Psoas muscle (tissue), 8 donors: ENCODE results near the gene TMEM267. TPM values are rescaled to one million over a fixed set of nuclear protein-coding genes. Genes with fewer than 3 reads are reported as not detected.

Source experiments
- ATAC-seq, 4 donors: fragments of 200-7000 bp; cut with Tn5 transposase; one replicate each; pipeline ENCODE4 v1.9.1; 2020; ENCODE audit warnings: moderate library complexity in 3 of 4, mild to moderate bottlenecking in 2 of 4
- DNase-seq, 2 donors: peaks; one replicate each; pipeline ENCODE4 v3.0.0-alpha.2; 2020
- H3K27ac ChIP-seq: fragments of 200-600 bp; one replicate; pipeline ENCODE4 v1.8.0; 2022
- H3K27me3 ChIP-seq, 3 donors: fragments of 200-600 bp in 1 of 3; one replicate each; pipeline versions ENCODE4 v1.6.1 to v1.8.0; 2013 to 2022; ENCODE audit warnings: low read length in 2 of 3, mild to moderate bottlenecking in 2 of 3, moderate library complexity in 1 of 3; ENCODE audit not compliant: insufficient read depth in 3 of 3
- H3K36me3 ChIP-seq, 2 donors: fragments of 200-600 bp in 1 of 2; one replicate each; pipeline versions ENCODE4 v1.6.1 to v1.8.0; 2013 to 2022; ENCODE audit warnings: low read depth in 1 of 2, mild to moderate bottlenecking in 1 of 2, moderate library complexity in 1 of 2; ENCODE audit not compliant: insufficient read depth in 1 of 2
- H3K4me1 ChIP-seq: fragments of 200-600 bp; one replicate; pipeline ENCODE4 v1.8.0; 2022
- H3K4me3 ChIP-seq: fragments of 200-600 bp; one replicate; pipeline ENCODE4 v1.8.0; 2022; ENCODE audit warnings: mild to moderate bottlenecking
- H3K9me3 ChIP-seq: fragments of 200-600 bp; one replicate; pipeline ENCODE4 v1.8.0; 2022
- CTCF ChIP-seq: fragments of 200-600 bp; IDR thresholded peaks from one replicate; pipeline ENCODE4 v1.8.0; 2022; ENCODE audit warnings: antibody characterized with exemption
- WGBS, 3 donors: extraction: QIAGEN DNeasy Blood & Tissue Kit; methylation state at CpG; one replicate each; pipeline versions ENCODE4 v1.1.6 to v1.1.7; 2013; 5-methylcytosine and 5-hydroxymethylcytosine counted together
- intact Hi-C, 2 donors: fragments of 100-400 bp; cut with DNase I; formaldehyde crosslinking; loops; one replicate each; pipeline versions ENCODE4 v1.11.0 to v1.14.2; 2022
- polyA plus RNA-seq, 3 donors: library from polyadenylated mRNA; stranded (reverse); fragments of 200-250 nt; gene quantifications; one replicate each; pipeline ENCODE4 v1.2.3, GENCODE V29; 2013
- total RNA-seq, 4 donors: library from RNA; stranded (reverse); fragmentation: NEBNext Ultra II Directional in 2 of 4; extraction: Animal tissue kit (Norgen Biotek cat#: 25700) in 2 of 4; gene quantifications; one replicate each; pipeline versions ENCODE4 v1.2.1 to v1.2.4, GENCODE V29; 2021 to 2023
- donor health status: healthy with polysubstance abuse.
- donor health status: DM: no; HTN: no; CAD: no; lungs with moderate emphysema.
- donor health status: Bipolar disorder and iron deficiency.
- donor health status: healthy.
- donor health status: DM: yes; HTN: yes; CAD: no.
- donor health status: DM: no; HTN: no; CAD: no.
- donor health status: DM: no; HTN: no; CAD: no.
- donor health status: DM: yes; HTN: yes; CAD: no.

TMEM267 gene
- total and polyA plus RNA-seq, 7 donors: 2.6 to 9.2 (median 5.9) TPM

- no peak for TF ChIP-seq CTCF
- ATAC-seq: no peak
- no peaks in the 10 kb centered on the region for H3K9me3 ChIP-seq
- no peaks in the 10 kb centered on the region for H3K36me3 ChIP-seq
- H3K27ac ChIP-seq: no peak overlapping the region
- intact Hi-C loops: no loop called here
- no peak for DNase-seq
- H3K27me3 ChIP-seq: no peaks in the 10 kb centered on the region
- H3K4me3 ChIP-seq: no peak overlapping the region
- WGBS, 3 donors: 60 to 68% (median 61%) methylated on average over 4 of the region's 4 CpGs
- H3K4me1 ChIP-seq: no peaks in the 10 kb centered on the region
Measured at GRCh38 chr5:43420241-43420640, 63.4 kb downstream of the TMEM267 start.

- Histone ChIP-seq H3K36me3 (no peaks in the 10 kb centered on the region), H3K27ac (no peak overlapping the region), H3K27me3 (no peaks in the 10 kb centered on the region), H3K9me3 (no peaks in the 10 kb centered on the region), H3K4me3 (no peak overlapping the region), H3K4me1 (no peaks in the 10 kb centered on the region)
- intact Hi-C loops: no loop called here
- ATAC-seq (no peak), DNase-seq (no peak)
- TF ChIP-seq CTCF: no peak
- 77 to 85% (median 83%) methylated on average over 2 of the region's 2 CpGs for WGBS, 3 donors
Measured at GRCh38 chr5:43418561-43418960, 65.1 kb downstream of the TMEM267 start.

- H3K36me3 ChIP-seq: no peaks in the 10 kb centered on the region
- ATAC-seq (no peak), DNase-seq (no peak)
- no peak overlapping the region for H3K4me3 ChIP-seq
- no peaks in the 10 kb centered on the region for H3K9me3 ChIP-seq
- no peak overlapping the region for H3K27ac ChIP-seq
- intact Hi-C loops: no loop called here
- TF ChIP-seq CTCF: no peak
- H3K4me1 ChIP-seq: no peaks in the 10 kb centered on the region
- 35 to 41% (median 37%) methylated on average over 3 of the region's 3 CpGs for WGBS, 3 donors
- H3K27me3 ChIP-seq: no peaks in the 10 kb centered on the region
Measured at GRCh38 chr5:43416803-43417394, 66.8 kb downstream of the TMEM267 start.

- Histone ChIP-seq H3K9me3 (no peaks in the 10 kb centered on the region), H3K27ac (no peak overlapping the region), H3K36me3 (no peaks in the 10 kb centered on the region), H3K4me1 (no peaks in the 10 kb centered on the region), H3K27me3 (no peaks in the 10 kb centered on the region), H3K4me3 (no peak overlapping the region)
- no peak for DNase-seq
- TF ChIP-seq CTCF: no peak
- ATAC-seq: no peak
- intact Hi-C loops: no loop called here
- 65 to 78% (median 74%) methylated on average over 3 of the region's 3 CpGs for WGBS, 3 donors
Measured at GRCh38 chr5:43415935-43416802, 67.5 kb downstream of the TMEM267 start.
